Measurements from ENCODE around the gene RANBP1. TPM values are rescaled to one million over a fixed set of nuclear protein-coding genes. Genes with fewer than 3 reads are reported as not detected.

RANBP1 gene
- total and polyA plus RNA-seq, 7 donors, result 32.2 to 161 (median 52.1) TPM

- H3K4me1 ChIP-seq, result peaks cover 35% of the 10 kb centered on the region
- ATAC-seq (peak; percentile 65 to 84 (median 74)), DNase-seq (peak; percentile 51 to 74)
- no peak overlapping the region for H3K4me3 ChIP-seq
- no peak for TF ChIP-seq CTCF (IDR thresholded peaks at IDR 0.05)
- H3K27ac ChIP-seq, result peak overlapping the region; percentile 84
- no peaks in the 10 kb centered on the region for H3K27me3 ChIP-seq (ENCODE audit: insufficient read depth in 3 of 3, low read length in 2 of 3)
- H3K9me3 ChIP-seq, result no peaks in the 10 kb centered on the region
- WGBS, 3 donors, result 39 to 50% (median 39%) methylated on average over 20 of the region's 20 CpGs
- H3K36me3 ChIP-seq (ENCODE audit: insufficient read depth in 1 of 2, low read depth in 1 of 2), result peaks cover 0 to 88% of the 10 kb centered on the region in 2 donors
- intact Hi-C loops (cut with DNase I), result no loop called here
Observed at GRCh38 chr22:20106205-20106848, 9.6 kb upstream of the RANBP1 start.

GRCh38 chr22:20106849-20107237 is 9.1 kb upstream of the RANBP1 start:
- Histone ChIP-seq H3K27ac (peak overlapping the region; percentile 84), H3K36me3 (ENCODE audit: insufficient read depth in 1 of 2, low read depth in 1 of 2) (peaks cover 0 to 88% of the 10 kb centered on the region in 2 donors), H3K4me3 (no peak overlapping the region), H3K9me3 (no peaks in the 10 kb centered on the region), H3K4me1 (peaks cover 35% of the 10 kb centered on the region), H3K27me3 (ENCODE audit: insufficient read depth in 3 of 3, low read length in 2 of 3) (no peaks in the 10 kb centered on the region)
- intact Hi-C loops (cut with DNase I), result no loop called here
- 42 to 59% (median 50%) methylated on average over 9 to 10 of the region's 10 CpGs for WGBS, 3 donors
- ATAC-seq (peak in 1 of 4 donors; percentile 3), DNase-seq (peak in 1 of 2 donors; percentile 12)
- no peak for TF ChIP-seq CTCF (IDR thresholded peaks at IDR 0.05)

GRCh38 chr22:20107471-20107901 is 8.4 kb upstream of the RANBP1 start:
- H3K4me3 ChIP-seq, result no peak overlapping the region
- no peak for TF ChIP-seq CTCF (IDR thresholded peaks at IDR 0.05)
- intact Hi-C loops (cut with DNase I), result no loop called here
- H3K27ac ChIP-seq, result peak overlapping the region; percentile 84
- no peaks in the 10 kb centered on the region for H3K9me3 ChIP-seq
- H3K4me1 ChIP-seq, result peaks cover 35% of the 10 kb centered on the region
- peaks cover 3 to 88% of the 10 kb centered on the region in 2 donors for H3K36me3 ChIP-seq (ENCODE audit: insufficient read depth in 1 of 2, low read depth in 1 of 2)
- 65 to 84% (median 73%) methylated on average over 7 of the region's 7 CpGs for WGBS, 3 donors
- no peak for ATAC-seq
- H3K27me3 ChIP-seq (ENCODE audit: insufficient read depth in 3 of 3, low read length in 2 of 3), result no peaks in the 10 kb centered on the region
- peak in 1 of 2 donors; percentile 42 for DNase-seq

GRCh38 chr22:20107951-20108756 is 7.8 kb upstream of the RANBP1 start:
- peak in 1 of 2 donors; percentile 47 for DNase-seq
- Histone ChIP-seq H3K4me1 (peaks cover 35% of the 10 kb centered on the region), H3K36me3 (ENCODE audit: insufficient read depth in 1 of 2, low read depth in 1 of 2) (peaks cover 5 to 88% of the 10 kb centered on the region in 2 donors), H3K27ac (no peak overlapping the region), H3K9me3 (no peaks in the 10 kb centered on the region), H3K4me3 (no peak overlapping the region), H3K27me3 (ENCODE audit: insufficient read depth in 3 of 3, low read length in 2 of 3) (no peaks in the 10 kb centered on the region)
- 67 to 77% (median 72%) methylated on average over 12 to 13 of the region's 13 CpGs for WGBS, 3 donors
- intact Hi-C loops (cut with DNase I), result no loop called here
- no peak for ATAC-seq
- no peak for TF ChIP-seq CTCF (IDR thresholded peaks at IDR 0.05)

Measured in psoas muscle (tissue), 8 donors.